Endothelial cell of umbilical vein (primary cell): ENCODE measurements around the gene PPP1CB.

ENCODE experiments used
- CTCF ChIP-seq, 2 donors: IDR thresholded peaks; 1 replicate in 1 of 2; 2 replicates in 1 of 2; pipeline ENCODE4 v1.5.1; 2011; ENCODE audit warnings: low read length in 2 of 2, mild to moderate bottlenecking in 2 of 2, moderate library complexity in 2 of 2, control low read depth in 1 of 2, inconsistent platforms in 1 of 2, low read depth in 1 of 2; ENCODE audit not compliant: insufficient read depth in 1 of 2; ENCODE audit errors: extremely low read depth in 1 of 2
- EZH2 ChIP-seq: IDR thresholded peaks from 2 replicates; pipeline ENCODE4 v1.6.1; 2012; ENCODE audit warnings: borderline replicate concordance, low read depth, mild to moderate bottlenecking, moderate library complexity, low read length, inconsistent platforms; ENCODE audit not compliant: severe bottlenecking
- JUN ChIP-seq: IDR thresholded peaks from 2 replicates; pipeline ENCODE4 v1.6.1; 2011; ENCODE audit warnings: borderline replicate concordance, low read depth; ENCODE audit not compliant: insufficient read length, insufficient read depth
- MAX ChIP-seq: IDR thresholded peaks from 2 replicates; pipeline ENCODE4 v1.6.1; 2011; ENCODE audit not compliant: insufficient read depth, insufficient read length
- POLR2A ChIP-seq: IDR thresholded peaks from 2 replicates; pipeline ENCODE4 v1.6.1; 2012; ENCODE audit warnings: low read depth, mild to moderate bottlenecking, control low read depth, low read length
- POLR2AphosphoS5 ChIP-seq: IDR thresholded peaks from 2 replicates; pipeline ENCODE4 v1.6.1; 2012; ENCODE audit warnings: low read depth, mild to moderate bottlenecking, control low read depth, low read length, moderate library complexity; ENCODE audit not compliant: insufficient read depth

- TF ChIP-seq EZH2: no peak
- TF ChIP-seq CTCF (IDR thresholded peaks at IDR 0.05; ENCODE audit: extremely low read depth in 1 of 2, insufficient read depth in 1 of 2, low read depth in 1 of 2, low read length in 2 of 2): no peak
- no peak for TF ChIP-seq POLR2A
- no peak for TF ChIP-seq MAX
- no peak for TF ChIP-seq POLR2AphosphoS5
- TF ChIP-seq JUN: no peak
These were observed 14.4 kb downstream of the PPP1CB start for GRCh38 chr2:28766070-28766469.
